SK-N-SH (cell line): Measurements from ENCODE around the gene DHCR24.

Source experiments
- ELF1 ChIP-seq: IDR thresholded peaks from 2 replicates; pipeline ENCODE4 v1.4.0; 2012
- EP300 ChIP-seq, 2 experiments: IDR thresholded peaks; 2 replicates each; pipeline versions ENCODE4 v1.4.0 to v1.6.1; 2012; ENCODE audit warnings: borderline replicate concordance in 1 of 2, low read depth in 1 of 2, low read length in 1 of 2
- IRF3 ChIP-seq: fragments of 150-350 bp; IDR thresholded peaks from 2 replicates; pipeline ENCODE4 v1.6.1; 2016; ENCODE audit warnings: mild to moderate bottlenecking, low read depth, low read length
- NRF1 ChIP-seq: IDR thresholded peaks from 2 replicates; pipeline ENCODE4 v1.6.1; 2012; ENCODE audit warnings: low read depth, mild to moderate bottlenecking, low read length
- POLR2AphosphoS5 ChIP-seq: IDR thresholded peaks from 2 replicates; pipeline ENCODE4 v1.6.1; 2012; ENCODE audit warnings: low read depth, low read length
- RAD21 ChIP-seq: IDR thresholded peaks from 2 replicates; pipeline ENCODE4 v1.6.1; 2012; ENCODE audit warnings: mild to moderate bottlenecking, low read length
- RFX5 ChIP-seq: IDR thresholded peaks from 2 replicates; pipeline ENCODE4 v1.6.1; 2012; ENCODE audit warnings: mild to moderate bottlenecking, improper control_type of control experiment, low read length
- RXRA ChIP-seq: IDR thresholded peaks from 2 replicates; pipeline ENCODE4 v1.4.0; 2012; ENCODE audit warnings: low read depth, mild to moderate bottlenecking, borderline replicate concordance
- TAF1 ChIP-seq: IDR thresholded peaks from 2 replicates; pipeline ENCODE4 v1.6.1; 2012; ENCODE audit warnings: low read depth, mild to moderate bottlenecking, low read length, moderate library complexity, borderline replicate concordance
- TF ChIP-seq, protein P1 (sequence below): IDR thresholded peaks from 2 replicates; pipeline ENCODE4 v1.6.1; 2012; ENCODE audit warnings: mild to moderate bottlenecking, low read depth, low read length, moderate library complexity
- TF ChIP-seq, protein P2 (sequence below): fragments of 200-600 bp; sonication (generic); IDR thresholded peaks from 2 replicates; pipeline ENCODE4 v1.6.1; 2017; ENCODE audit warnings: antibody characterized with exemption, mild to moderate bottlenecking, moderate library complexity
- TF ChIP-seq, protein P3 (sequence below): IDR thresholded peaks from 2 replicates; pipeline ENCODE4 v1.4.0; 2012; ENCODE audit warnings: low read depth, borderline replicate concordance

GRCh38 chr1:54853096-54853792, 33.8 kb downstream of the DHCR24 start:
- TF ChIP-seq ELF1 = no peak
- TF ChIP-seq, protein P1, sequence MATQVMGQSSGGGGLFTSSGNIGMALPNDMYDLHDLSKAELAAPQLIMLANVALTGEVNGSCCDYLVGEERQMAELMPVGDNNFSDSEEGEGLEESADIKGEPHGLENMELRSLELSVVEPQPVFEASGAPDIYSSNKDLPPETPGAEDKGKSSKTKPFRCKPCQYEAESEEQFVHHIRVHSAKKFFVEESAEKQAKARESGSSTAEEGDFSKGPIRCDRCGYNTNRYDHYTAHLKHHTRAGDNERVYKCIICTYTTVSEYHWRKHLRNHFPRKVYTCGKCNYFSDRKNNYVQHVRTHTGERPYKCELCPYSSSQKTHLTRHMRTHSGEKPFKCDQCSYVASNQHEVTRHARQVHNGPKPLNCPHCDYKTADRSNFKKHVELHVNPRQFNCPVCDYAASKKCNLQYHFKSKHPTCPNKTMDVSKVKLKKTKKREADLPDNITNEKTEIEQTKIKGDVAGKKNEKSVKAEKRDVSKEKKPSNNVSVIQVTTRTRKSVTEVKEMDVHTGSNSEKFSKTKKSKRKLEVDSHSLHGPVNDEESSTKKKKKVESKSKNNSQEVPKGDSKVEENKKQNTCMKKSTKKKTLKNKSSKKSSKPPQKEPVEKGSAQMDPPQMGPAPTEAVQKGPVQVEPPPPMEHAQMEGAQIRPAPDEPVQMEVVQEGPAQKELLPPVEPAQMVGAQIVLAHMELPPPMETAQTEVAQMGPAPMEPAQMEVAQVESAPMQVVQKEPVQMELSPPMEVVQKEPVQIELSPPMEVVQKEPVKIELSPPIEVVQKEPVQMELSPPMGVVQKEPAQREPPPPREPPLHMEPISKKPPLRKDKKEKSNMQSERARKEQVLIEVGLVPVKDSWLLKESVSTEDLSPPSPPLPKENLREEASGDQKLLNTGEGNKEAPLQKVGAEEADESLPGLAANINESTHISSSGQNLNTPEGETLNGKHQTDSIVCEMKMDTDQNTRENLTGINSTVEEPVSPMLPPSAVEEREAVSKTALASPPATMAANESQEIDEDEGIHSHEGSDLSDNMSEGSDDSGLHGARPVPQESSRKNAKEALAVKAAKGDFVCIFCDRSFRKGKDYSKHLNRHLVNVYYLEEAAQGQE = no peak
- no peak for TF ChIP-seq POLR2AphosphoS5
- TF ChIP-seq, protein P2, sequence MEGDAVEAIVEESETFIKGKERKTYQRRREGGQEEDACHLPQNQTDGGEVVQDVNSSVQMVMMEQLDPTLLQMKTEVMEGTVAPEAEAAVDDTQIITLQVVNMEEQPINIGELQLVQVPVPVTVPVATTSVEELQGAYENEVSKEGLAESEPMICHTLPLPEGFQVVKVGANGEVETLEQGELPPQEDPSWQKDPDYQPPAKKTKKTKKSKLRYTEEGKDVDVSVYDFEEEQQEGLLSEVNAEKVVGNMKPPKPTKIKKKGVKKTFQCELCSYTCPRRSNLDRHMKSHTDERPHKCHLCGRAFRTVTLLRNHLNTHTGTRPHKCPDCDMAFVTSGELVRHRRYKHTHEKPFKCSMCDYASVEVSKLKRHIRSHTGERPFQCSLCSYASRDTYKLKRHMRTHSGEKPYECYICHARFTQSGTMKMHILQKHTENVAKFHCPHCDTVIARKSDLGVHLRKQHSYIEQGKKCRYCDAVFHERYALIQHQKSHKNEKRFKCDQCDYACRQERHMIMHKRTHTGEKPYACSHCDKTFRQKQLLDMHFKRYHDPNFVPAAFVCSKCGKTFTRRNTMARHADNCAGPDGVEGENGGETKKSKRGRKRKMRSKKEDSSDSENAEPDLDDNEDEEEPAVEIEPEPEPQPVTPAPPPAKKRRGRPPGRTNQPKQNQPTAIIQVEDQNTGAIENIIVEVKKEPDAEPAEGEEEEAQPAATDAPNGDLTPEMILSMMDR = no peak
- no peak for TF ChIP-seq RXRA
- no peak for TF ChIP-seq IRF3
- TF ChIP-seq RFX5 = no peak
- TF ChIP-seq, protein P3, sequence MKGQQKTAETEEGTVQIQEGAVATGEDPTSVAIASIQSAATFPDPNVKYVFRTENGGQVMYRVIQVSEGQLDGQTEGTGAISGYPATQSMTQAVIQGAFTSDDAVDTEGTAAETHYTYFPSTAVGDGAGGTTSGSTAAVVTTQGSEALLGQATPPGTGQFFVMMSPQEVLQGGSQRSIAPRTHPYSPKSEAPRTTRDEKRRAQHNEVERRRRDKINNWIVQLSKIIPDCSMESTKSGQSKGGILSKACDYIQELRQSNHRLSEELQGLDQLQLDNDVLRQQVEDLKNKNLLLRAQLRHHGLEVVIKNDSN = no peak
- no peak for TF ChIP-seq EP300 (IDR thresholded peaks at IDR 0.05; ENCODE audit: borderline replicate concordance in 1 of 2, low read depth in 1 of 2, low read length in 1 of 2)
- no peak for TF ChIP-seq NRF1
- no peak for TF ChIP-seq TAF1
- TF ChIP-seq RAD21 = no peak
